Mucosa of stomach (tissue), 1 donor: Measurements from ENCODE around the gene FAM131B.

Source experiments
- H3K27me3 ChIP-seq: one replicate; pipeline ENCODE4 v1.7.0; 2013; ENCODE audit warnings: mild to moderate bottlenecking, low read length; ENCODE audit not compliant: control insufficient read depth, insufficient read depth
- H3K36me3 ChIP-seq: one replicate; pipeline ENCODE4 v1.7.0; 2013; ENCODE audit warnings: low read length; ENCODE audit not compliant: control insufficient read depth, insufficient read depth
- H3K4me1 ChIP-seq: one replicate; pipeline ENCODE4 v1.7.0; 2013; ENCODE audit warnings: mild to moderate bottlenecking, low read length; ENCODE audit not compliant: control insufficient read depth, insufficient read depth
- H3K4me3 ChIP-seq: one replicate; pipeline ENCODE4 v1.7.0; 2013; ENCODE audit warnings: low read length
- H3K9ac ChIP-seq: one replicate; pipeline ENCODE4 v1.7.0; 2013; ENCODE audit warnings: mild to moderate bottlenecking, low read length, moderate library complexity
- H3K9me3 ChIP-seq: one replicate; pipeline ENCODE4 v1.7.0; 2013; ENCODE audit warnings: mild to moderate bottlenecking, low read length, moderate library complexity; ENCODE audit not compliant: control insufficient read depth
- donor health status: Pancreatic carcinoma.

The FAM131B gene

GRCh38 chr7:143375298-143376034, 13.0 kb upstream of the FAM131B start:
- Histone ChIP-seq H3K4me1 (peaks cover 16% of the 10 kb centered on the region), H3K9ac (no peak overlapping the region), H3K36me3 (no peaks in the 10 kb centered on the region), H3K4me3 (no peak overlapping the region), H3K9me3 (no peaks in the 10 kb centered on the region), H3K27me3 (no peaks in the 10 kb centered on the region)

- H3K9me3 ChIP-seq: no peaks in the 10 kb centered on the region
- H3K4me3 ChIP-seq: no peak overlapping the region
- H3K4me1 ChIP-seq: peaks cover 11% of the 10 kb centered on the region
- H3K9ac ChIP-seq: no peak overlapping the region
- no peaks in the 10 kb centered on the region for H3K36me3 ChIP-seq
- no peaks in the 10 kb centered on the region for H3K27me3 ChIP-seq
These were observed 12.0 kb upstream of the FAM131B start for GRCh38 chr7:143374561-143374960.

DNA sequence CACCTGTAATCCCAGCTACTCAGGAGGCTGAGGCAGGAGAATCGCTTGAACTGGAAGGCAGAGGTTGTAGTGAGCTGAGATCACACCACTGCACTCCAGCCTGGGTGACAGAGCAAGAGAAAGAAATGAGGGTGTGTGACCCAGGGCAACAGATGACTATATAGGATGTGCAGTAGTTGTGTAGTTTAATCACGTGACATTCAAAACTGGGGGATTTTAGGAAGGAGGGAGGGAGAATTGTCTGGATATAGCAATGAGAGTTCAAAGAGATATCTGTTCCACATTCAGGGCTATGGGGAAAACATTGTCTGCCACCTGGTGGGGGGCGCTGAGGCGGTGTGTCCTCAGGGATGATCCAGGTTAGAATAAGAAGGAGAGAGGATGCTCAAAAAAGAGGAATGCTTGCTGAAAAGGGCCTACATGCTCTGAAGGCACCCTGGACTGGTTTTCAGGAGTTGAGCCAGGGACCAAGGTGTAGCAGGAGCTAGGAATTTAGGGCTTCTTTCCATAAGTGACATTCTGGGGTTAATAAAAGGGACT, 10.8 kb upstream of the FAM131B start:
- no peak overlapping the region for H3K9ac ChIP-seq
- H3K4me3 ChIP-seq: no peak overlapping the region
- no peaks in the 10 kb centered on the region for H3K36me3 ChIP-seq
- H3K9me3 ChIP-seq: no peaks in the 10 kb centered on the region
- no peaks in the 10 kb centered on the region for H3K27me3 ChIP-seq
- peaks cover 10% of the 10 kb centered on the region for H3K4me1 ChIP-seq

DNA sequence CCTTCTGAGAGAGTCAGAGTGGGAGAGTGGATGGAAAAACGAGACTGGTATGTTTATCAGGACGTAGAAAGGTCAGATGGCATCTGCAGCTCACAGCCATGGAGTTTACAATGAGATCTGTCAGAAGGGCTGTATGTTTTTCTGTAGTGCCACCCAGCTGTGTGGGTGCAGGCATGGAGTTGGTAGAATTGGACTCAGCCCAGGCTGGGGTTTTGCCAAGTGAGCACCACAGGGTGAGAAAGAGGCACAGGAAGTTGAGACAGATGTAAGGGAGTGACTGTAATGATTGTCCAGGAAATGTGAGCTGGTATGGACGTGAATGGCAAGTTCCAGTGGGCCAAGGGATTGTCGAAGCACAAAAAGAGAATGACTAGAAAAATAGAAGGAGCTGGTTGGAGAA, 9.6 kb upstream of the FAM131B start:
- Histone ChIP-seq H3K4me1 (peaks cover 19% of the 10 kb centered on the region), H3K4me3 (no peak overlapping the region), H3K9me3 (no peaks in the 10 kb centered on the region), H3K27me3 (no peaks in the 10 kb centered on the region), H3K36me3 (no peaks in the 10 kb centered on the region), H3K9ac (no peak overlapping the region)

GRCh38 chr7:143369678-143370651, 7.5 kb upstream of the FAM131B start:
- H3K9ac ChIP-seq: no peak overlapping the region
- no peak overlapping the region for H3K4me3 ChIP-seq
- H3K4me1 ChIP-seq: peaks cover 19% of the 10 kb centered on the region
- H3K9me3 ChIP-seq: no peaks in the 10 kb centered on the region
- no peaks in the 10 kb centered on the region for H3K36me3 ChIP-seq
- H3K27me3 ChIP-seq: peaks cover under 1% of the 10 kb centered on the region

- H3K36me3 ChIP-seq: no peaks in the 10 kb centered on the region
These were observed 5.9 kb upstream of the FAM131B start for GRCh38 chr7:143368387-143368786.

DNA sequence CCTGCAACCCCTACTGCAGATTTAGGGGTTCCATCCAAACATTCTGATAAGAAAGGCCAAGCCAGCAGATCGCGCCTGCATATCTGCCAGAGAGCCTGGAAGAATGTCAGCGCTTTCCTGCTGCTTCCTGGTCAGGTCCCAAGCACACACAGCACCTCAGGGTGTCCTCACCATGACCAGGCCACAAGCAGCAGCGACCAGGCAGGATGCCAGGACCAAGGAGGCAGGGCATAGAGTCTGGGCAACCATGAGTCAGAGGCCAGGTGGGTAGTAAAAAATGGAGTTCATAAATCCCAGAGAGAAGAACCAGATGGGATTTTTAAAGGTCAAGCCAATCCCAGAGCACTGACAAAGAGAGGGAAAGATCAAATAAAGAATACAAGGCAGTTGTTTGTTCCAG, 5.5 kb upstream of the FAM131B start:
- Histone ChIP-seq H3K4me1 (peaks cover 19% of the 10 kb centered on the region), H3K9me3 (no peaks in the 10 kb centered on the region), H3K36me3 (no peaks in the 10 kb centered on the region), H3K9ac (no peak overlapping the region), H3K27me3 (peaks cover 19% of the 10 kb centered on the region), H3K4me3 (no peak overlapping the region)

More at GRCh38 chr7:143368387-143368786, 5.9 kb upstream of the FAM131B start:
- peaks cover 19% of the 10 kb centered on the region for H3K4me1 ChIP-seq
- peaks cover 14% of the 10 kb centered on the region for H3K27me3 ChIP-seq
- no peak overlapping the region for H3K9ac ChIP-seq
- H3K4me3 ChIP-seq: no peak overlapping the region
- no peaks in the 10 kb centered on the region for H3K9me3 ChIP-seq

GRCh38 chr7:143363016-143363937, 764 bp upstream of the FAM131B start:
- Histone ChIP-seq H3K9ac (no peak overlapping the region), H3K9me3 (no peaks in the 10 kb centered on the region), H3K27me3 (peaks cover 55% of the 10 kb centered on the region), H3K4me3 (no peak overlapping the region), H3K36me3 (no peaks in the 10 kb centered on the region), H3K4me1 (peaks cover 15% of the 10 kb centered on the region)

DNA sequence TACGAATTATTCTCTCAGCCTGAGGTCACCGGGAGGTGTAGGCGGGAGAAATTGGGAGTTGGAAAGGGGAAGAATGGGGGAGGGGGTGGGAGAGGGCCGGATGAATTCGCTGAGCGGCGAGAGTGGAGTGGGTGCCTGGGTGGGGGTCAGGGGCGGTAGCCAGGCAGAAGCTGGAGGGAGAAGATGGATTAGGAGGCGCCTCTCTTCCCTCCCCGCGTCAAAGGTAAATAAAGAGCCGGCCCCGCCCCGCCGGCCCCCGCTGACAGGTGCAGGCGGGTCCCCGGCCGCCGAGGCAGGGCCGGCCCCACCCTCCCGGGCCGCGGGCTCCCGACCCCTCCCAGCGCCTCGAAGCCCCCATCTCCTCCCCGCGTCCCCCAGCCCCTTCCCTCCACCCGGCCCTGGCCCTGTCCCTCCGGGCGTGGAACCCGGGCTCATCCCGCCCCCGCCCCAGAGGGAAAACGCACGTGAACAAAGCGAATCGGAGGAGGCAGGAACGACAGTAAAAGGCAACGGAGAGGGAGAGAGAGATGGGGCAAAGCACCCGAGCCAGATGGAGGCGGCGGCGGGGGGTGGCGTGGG, 872 bp downstream of the FAM131B start:
- H3K9me3 ChIP-seq: no peaks in the 10 kb centered on the region
- H3K9ac ChIP-seq: no peak overlapping the region
- no peak overlapping the region for H3K4me3 ChIP-seq
- peaks cover 55% of the 10 kb centered on the region for H3K27me3 ChIP-seq
- peaks cover 7% of the 10 kb centered on the region for H3K4me1 ChIP-seq
- H3K36me3 ChIP-seq: no peaks in the 10 kb centered on the region

DNA sequence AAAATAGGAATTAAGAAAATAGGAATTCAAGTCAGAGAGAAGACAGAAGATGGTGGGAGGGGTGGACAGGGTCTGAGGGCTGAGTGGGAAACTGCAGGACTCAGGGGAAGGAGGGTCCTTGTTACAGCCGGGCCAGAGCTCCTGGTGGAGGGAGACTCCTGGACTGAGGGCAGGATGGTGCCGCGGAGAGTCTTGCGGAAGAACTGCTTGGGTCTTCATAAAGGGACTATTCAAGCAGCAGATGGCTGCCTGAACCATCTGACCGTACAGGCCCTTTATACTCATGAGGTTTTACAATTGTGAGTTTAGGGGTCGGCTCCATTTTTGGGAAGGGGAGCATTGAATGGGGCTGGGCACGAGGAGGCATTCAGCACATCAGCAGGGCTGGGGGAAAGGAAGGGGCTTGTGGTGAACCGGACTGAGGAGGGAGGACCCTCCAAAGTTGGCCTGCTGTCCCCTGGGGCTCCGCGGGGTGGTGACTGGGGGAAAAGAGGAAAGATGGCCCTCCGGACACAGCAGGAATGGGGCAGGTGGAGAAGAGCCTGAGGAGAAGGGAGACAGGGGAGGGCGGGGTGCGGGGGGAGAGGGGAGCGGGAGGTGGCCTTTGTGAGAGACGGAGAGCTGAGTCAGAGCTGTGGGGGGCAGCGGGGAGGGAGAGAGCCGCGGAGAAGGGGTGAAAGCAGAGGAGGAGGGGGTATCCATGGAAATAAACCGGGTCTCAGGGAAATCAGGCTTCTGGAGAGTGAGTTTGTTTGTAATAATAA, 1.5 kb downstream of the FAM131B start:
- Histone ChIP-seq H3K9me3 (no peaks in the 10 kb centered on the region), H3K27me3 (peaks cover 55% of the 10 kb centered on the region), H3K4me1 (peaks cover 7% of the 10 kb centered on the region), H3K36me3 (no peaks in the 10 kb centered on the region), H3K9ac (no peak overlapping the region), H3K4me3 (no peak overlapping the region)
